Mesenchymal stem cell (in vitro differentiated cells and primary cell): Measurements from ENCODE around the gene PRR15L.

Source experiments
- DNase-seq: peaks from one replicate; pipeline ENCODE4 v3.0.0-alpha.2; 2013
- H2AFZ ChIP-seq: one replicate; pipeline ENCODE4 v1.6.1; 2013; ENCODE audit warnings: low read depth, mild to moderate bottlenecking, control low read depth, inconsistent platforms, low read length, moderate library complexity
- H2AK5ac ChIP-seq: 2 replicates; pipeline ENCODE4 v1.6.1; 2013; ENCODE audit warnings: low read length, moderate library complexity, mild to moderate bottlenecking, inconsistent platforms; ENCODE audit not compliant: severe bottlenecking
- H2BK120ac ChIP-seq: one replicate; pipeline ENCODE4 v1.6.1; 2013; ENCODE audit warnings: low read depth, mild to moderate bottlenecking, inconsistent platforms, low read length, moderate library complexity
- H2BK12ac ChIP-seq, 2 experiments: one replicate each; pipeline ENCODE4 v1.6.1; 2013; ENCODE audit warnings: inconsistent platforms in 2 of 2, low read length in 2 of 2, mild to moderate bottlenecking in 2 of 2, moderate library complexity in 2 of 2, control low read depth in 1 of 2
- H2BK15ac ChIP-seq: one replicate; pipeline ENCODE4 v1.6.1; 2013; ENCODE audit warnings: mild to moderate bottlenecking, low read depth, inconsistent platforms; ENCODE audit not compliant: poor library complexity, severe bottlenecking
- H2BK5ac ChIP-seq: 2 replicates; pipeline ENCODE4 v1.6.1; 2013; ENCODE audit warnings: low read depth, mild to moderate bottlenecking, low read length, control low read depth, inconsistent platforms; ENCODE audit not compliant: poor library complexity, severe bottlenecking
- H3K14ac ChIP-seq, 2 experiments: one replicate each; pipeline ENCODE4 v1.6.1; 2013; ENCODE audit warnings: inconsistent platforms in 2 of 2, low read length in 2 of 2, control low read depth in 1 of 2, mild to moderate bottlenecking in 1 of 2, moderate library complexity in 1 of 2
- H3K18ac ChIP-seq, 2 experiments: one replicate each; pipeline ENCODE4 v1.6.1; 2013; ENCODE audit warnings: inconsistent platforms in 2 of 2, low read length in 2 of 2, control low read depth in 1 of 2, low read depth in 1 of 2, mild to moderate bottlenecking in 1 of 2
- H3K23ac ChIP-seq, 2 experiments: one replicate each; pipeline ENCODE4 v1.6.1; 2013; ENCODE audit warnings: inconsistent platforms in 2 of 2, low read length in 2 of 2, mild to moderate bottlenecking in 2 of 2, moderate library complexity in 2 of 2, control low read depth in 1 of 2
- H3K27ac ChIP-seq: 2 replicates; pipeline ENCODE4 v1.5.1; 2013; ENCODE audit warnings: mild to moderate bottlenecking, moderate library complexity, low read length, control low read depth, inconsistent platforms; ENCODE audit not compliant: poor library complexity, severe bottlenecking
- H3K27me3 ChIP-seq, 2 experiments: 2 replicates each; pipeline versions ENCODE4 v1.6.1 to v1.7.0; 2013; ENCODE audit warnings: low read length in 2 of 2, mild to moderate bottlenecking in 2 of 2, moderate library complexity in 2 of 2, control low read depth in 1 of 2, inconsistent platforms in 1 of 2; ENCODE audit not compliant: control insufficient read depth in 1 of 2, insufficient read depth in 1 of 2
- H3K36me3 ChIP-seq, 2 experiments: 2 replicates each; pipeline versions ENCODE4 v1.6.1 to v1.7.0; 2013; ENCODE audit warnings: low read length in 2 of 2, control low read depth in 1 of 2, inconsistent platforms in 1 of 2, low read depth in 1 of 2, mild to moderate bottlenecking in 1 of 2; ENCODE audit not compliant: insufficient read depth in 2 of 2, control insufficient read depth in 1 of 2
- H3K4ac ChIP-seq, 2 experiments: one replicate each; pipeline ENCODE4 v1.6.1; 2013; ENCODE audit warnings: inconsistent platforms in 2 of 2, low read length in 2 of 2, mild to moderate bottlenecking in 2 of 2, moderate library complexity in 2 of 2, control low read depth in 1 of 2, low read depth in 1 of 2
- H3K4me1 ChIP-seq: 2 replicates; pipeline ENCODE4 v1.6.1; 2013; ENCODE audit warnings: low read depth, low read length, control low read depth; ENCODE audit not compliant: control insufficient read depth, insufficient read depth
- H3K4me2 ChIP-seq: 2 replicates; pipeline ENCODE4 v1.6.1; 2013; ENCODE audit warnings: low read length, mild to moderate bottlenecking, inconsistent platforms; ENCODE audit not compliant: poor library complexity, severe bottlenecking
- H3K4me3 ChIP-seq, 2 experiments: 2 replicates each; pipeline versions ENCODE4 v1.5.1 to v1.7.0; 2013; ENCODE audit warnings: low read length in 2 of 2, mild to moderate bottlenecking in 2 of 2, control low read depth in 1 of 2, low read depth in 1 of 2; ENCODE audit not compliant: insufficient read depth in 1 of 2
- H3K79me1 ChIP-seq: replicated peaks from 2 replicates; pipeline ENCODE4 v1.6.1; 2013; ENCODE audit warnings: mild to moderate bottlenecking, control low read depth, low read length, inconsistent platforms; ENCODE audit not compliant: poor library complexity, severe bottlenecking
- H3K9ac ChIP-seq: 2 replicates; pipeline ENCODE4 v1.7.0; 2013; ENCODE audit warnings: mild to moderate bottlenecking, low read length, moderate library complexity
- H3K9me3 ChIP-seq: 2 replicates; pipeline ENCODE4 v1.7.0; 2013; ENCODE audit warnings: mild to moderate bottlenecking, low read length; ENCODE audit not compliant: control insufficient read depth
- H4K8ac ChIP-seq: one replicate; pipeline ENCODE4 v1.6.1; 2013; ENCODE audit warnings: inconsistent platforms, mild to moderate bottlenecking, low read length, moderate library complexity
- H4K91ac ChIP-seq: one replicate; pipeline ENCODE4 v1.6.1; 2013; ENCODE audit warnings: mild to moderate bottlenecking, low read length, inconsistent platforms
- WGBS: methylation state at CpG from one replicate; pipeline ENCODE4 v1.1.7; 2013; ENCODE audit warnings: mixed read lengths; 5-methylcytosine and 5-hydroxymethylcytosine counted together

PRR15L gene

DNA sequence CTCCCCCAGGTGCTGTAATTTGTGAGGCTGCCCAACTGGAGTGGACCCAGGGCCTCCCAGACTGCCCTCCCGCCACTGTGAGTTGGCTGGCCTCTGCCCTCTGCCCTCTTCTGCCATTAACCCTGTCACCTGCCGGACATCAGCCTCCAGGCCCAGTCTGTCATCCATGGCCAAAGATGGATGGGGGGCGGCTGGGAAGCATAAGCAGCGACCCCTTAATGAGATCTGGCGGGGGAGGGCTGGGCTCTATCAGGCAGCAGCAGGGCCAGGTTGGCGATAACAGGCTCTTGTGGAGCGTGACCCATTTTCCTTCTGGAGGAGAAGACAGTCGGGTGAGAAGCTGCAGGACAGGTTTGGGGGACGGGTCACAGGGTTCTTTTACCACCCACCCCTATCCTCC lies 38.5 kb upstream of the PRR15L start:
- no peaks in the 10 kb centered on the region for H3K9me3 ChIP-seq
- H3K27me3 ChIP-seq, result peaks cover 0 to 20% of the 10 kb centered on the region in 2 experiments
- no peak overlapping the region for H3K27ac ChIP-seq
- no peak overlapping the region for H3K4ac ChIP-seq
- no peak overlapping the region for H3K4me3 ChIP-seq
- H2AK5ac ChIP-seq, result no peak overlapping the region
- H3K79me1 ChIP-seq, result no peaks in the 10 kb centered on the region
- H3K23ac ChIP-seq, result no peak overlapping the region
- H3K9ac ChIP-seq, result no peak overlapping the region
- H4K8ac ChIP-seq, result no peak overlapping the region
- WGBS, result 68% methylated on average over 8 of the region's 9 CpGs
- H2AFZ ChIP-seq, result no peak overlapping the region
- H2BK120ac ChIP-seq, result no peak overlapping the region
- no peak overlapping the region for H3K18ac ChIP-seq
- H3K4me2 ChIP-seq, result no peak overlapping the region
- no peak overlapping the region for H3K14ac ChIP-seq
- no peak overlapping the region for H2BK5ac ChIP-seq
- DNase-seq, result no peak
- H2BK12ac ChIP-seq, result peak overlapping the region in 1 of 2 experiments; percentile 37
- no peak overlapping the region for H2BK15ac ChIP-seq
- H3K4me1 ChIP-seq, result peaks cover 12% of the 10 kb centered on the region
- no peak overlapping the region for H4K91ac ChIP-seq
- no peaks in the 10 kb centered on the region for H3K36me3 ChIP-seq

- H2BK15ac ChIP-seq, result no peak overlapping the region
- no peak overlapping the region for H2AK5ac ChIP-seq
- H3K4me1 ChIP-seq, result peaks cover 14% of the 10 kb centered on the region
- no peak overlapping the region for H3K23ac ChIP-seq
- H2AFZ ChIP-seq, result no peak overlapping the region
- H3K79me1 ChIP-seq, result no peaks in the 10 kb centered on the region
- H3K18ac ChIP-seq, result no peak overlapping the region
- H3K4me2 ChIP-seq, result no peak overlapping the region
- no peak overlapping the region for H3K4me3 ChIP-seq
- peaks cover 0 to 20% of the 10 kb centered on the region in 2 experiments for H3K27me3 ChIP-seq
- H3K36me3 ChIP-seq, result no peaks in the 10 kb centered on the region
- no peak overlapping the region for H4K8ac ChIP-seq
- H3K9me3 ChIP-seq, result no peaks in the 10 kb centered on the region
- no peak overlapping the region for H2BK120ac ChIP-seq
- no peak overlapping the region for H2BK5ac ChIP-seq
- H3K27ac ChIP-seq, result no peak overlapping the region
- H2BK12ac ChIP-seq, result no peak overlapping the region
- no peak overlapping the region for H4K91ac ChIP-seq
- H3K9ac ChIP-seq, result no peak overlapping the region
- DNase-seq, result no peak
- no peak overlapping the region for H3K14ac ChIP-seq
- H3K4ac ChIP-seq, result no peak overlapping the region
- WGBS, result 52% methylated on average over 13 of the region's 13 CpGs
Observed at GRCh38 chr17:47995241-47995935, 37.7 kb upstream of the PRR15L start.

- Histone ChIP-seq H4K8ac (no peak overlapping the region), H2BK15ac (no peak overlapping the region), H3K14ac (no peak overlapping the region), H2BK5ac (no peak overlapping the region), H3K4me2 (no peak overlapping the region), H2BK12ac (no peak overlapping the region), H2BK120ac (no peak overlapping the region), H3K9me3 (no peaks in the 10 kb centered on the region), H3K9ac (no peak overlapping the region), H3K27ac (no peak overlapping the region), H4K91ac (no peak overlapping the region), H3K36me3 (no peaks in the 10 kb centered on the region), H3K27me3 (peaks cover 0 to 20% of the 10 kb centered on the region in 2 experiments), H3K18ac (no peak overlapping the region), H3K79me1 (no peaks in the 10 kb centered on the region), H3K4ac (no peak overlapping the region), H2AK5ac (no peak overlapping the region), H3K4me3 (no peak overlapping the region), H3K4me1 (peaks cover 13% of the 10 kb centered on the region), H3K23ac (no peak overlapping the region), H2AFZ (no peak overlapping the region)
- 69% methylated on average over 4 of the region's 4 CpGs for WGBS
- DNase-seq, result no peak
Observed at GRCh38 chr17:47994724-47995123, 37.0 kb upstream of the PRR15L start.

DNA sequence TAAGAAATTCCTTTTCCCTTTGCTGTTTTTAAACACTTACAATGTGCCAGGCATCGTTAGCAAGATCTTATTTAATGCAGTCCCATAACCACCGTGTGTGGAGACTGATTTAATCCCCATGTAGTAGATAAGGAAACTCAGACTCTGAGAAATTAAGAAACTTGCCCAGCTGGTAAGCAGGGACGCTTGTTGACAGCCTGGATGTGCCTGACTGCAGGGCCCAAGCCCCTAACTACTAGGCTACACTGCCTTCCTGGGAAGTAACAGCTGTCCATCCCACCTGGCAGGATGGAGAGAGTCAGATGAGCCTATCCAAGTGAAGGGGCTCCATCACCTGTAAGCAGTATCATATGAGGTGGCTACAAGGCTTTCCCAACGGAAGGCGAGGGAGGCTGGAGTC lies 36.3 kb upstream of the PRR15L start:
- no peak overlapping the region for H3K4me3 ChIP-seq
- H2AK5ac ChIP-seq, result no peak overlapping the region
- no peak overlapping the region for H3K9ac ChIP-seq
- H2AFZ ChIP-seq, result no peak overlapping the region
- no peaks in the 10 kb centered on the region for H3K9me3 ChIP-seq
- H3K4me2 ChIP-seq, result no peak overlapping the region
- H4K91ac ChIP-seq, result no peak overlapping the region
- peaks cover 12% of the 10 kb centered on the region for H3K4me1 ChIP-seq
- H2BK12ac ChIP-seq, result peak overlapping the region in 1 of 2 experiments; percentile 19
- 98% methylated on average over 5 of the region's 5 CpGs for WGBS
- H3K79me1 ChIP-seq, result no peaks in the 10 kb centered on the region
- no peak for DNase-seq
- H2BK120ac ChIP-seq, result no peak overlapping the region
- no peak overlapping the region for H2BK15ac ChIP-seq
- no peak overlapping the region for H4K8ac ChIP-seq
- no peaks in the 10 kb centered on the region for H3K36me3 ChIP-seq
- H3K4ac ChIP-seq, result no peak overlapping the region
- H3K27me3 ChIP-seq, result peaks cover 0 to 20% of the 10 kb centered on the region in 2 experiments
- H3K14ac ChIP-seq, result no peak overlapping the region
- no peak overlapping the region for H3K23ac ChIP-seq
- H3K27ac ChIP-seq, result no peak overlapping the region
- H2BK5ac ChIP-seq, result no peak overlapping the region
- H3K18ac ChIP-seq, result peak overlapping the region in 1 of 2 experiments; percentile 64
